Common myeloid progenitor, CD34-positive (primary cell): ENCODE measurements around the gene C8B.

Source experiments
- CTCF ChIA-PET: fragments of 350-600 bp; sonication (Branson Sonifier 250); formaldehyde crosslinking; loops from one replicate; lab custom pipeline; 2021; ENCODE audit warnings: antibody characterized with exemption; lab: Charles Lee
- POLR2A ChIA-PET: fragments of 350-600 bp; sonication (Branson Sonifier 250); formaldehyde crosslinking; loops from one replicate; lab custom pipeline; 2021; ENCODE audit warnings: antibody characterized with exemption; lab: Charles Lee
- DNase-seq, 3 donors: peaks; one replicate each; pipeline versions ENCODE4 v3.0.0 to v3.0.0-alpha.2; 2013
- H3K27ac ChIP-seq, 2 experiments: 1 replicate in 1 of 2; 2 replicates in 1 of 2; pipeline ENCODE4 v1.7.0; 2013; ENCODE audit warnings: inconsistent platforms in 2 of 2, low read length in 2 of 2, mild to moderate bottlenecking in 2 of 2, low read depth in 1 of 2, moderate library complexity in 1 of 2; ENCODE audit not compliant: severe bottlenecking in 2 of 2, insufficient read depth in 1 of 2, poor library complexity in 1 of 2
- H3K27me3 ChIP-seq, 5 experiments: replicated peaks in 2 of 5; 1 replicate in 3 of 5; 2 replicates in 2 of 5; pipeline versions ENCODE4 v1.6.1 to v1.7.0; 2013; ENCODE audit warnings: low read length in 4 of 5, mild to moderate bottlenecking in 2 of 5, moderate library complexity in 2 of 5, inconsistent platforms in 1 of 5; ENCODE audit not compliant: insufficient read depth in 5 of 5, control insufficient read depth in 4 of 5
- H3K36me3 ChIP-seq, 4 experiments: 1 replicate in 2 of 4; 2 replicates in 2 of 4; pipeline versions ENCODE4 v1.6.1 to v1.7.0; 2013; ENCODE audit warnings: low read length in 3 of 4, control low read depth in 1 of 4, mild to moderate bottlenecking in 1 of 4; ENCODE audit not compliant: control insufficient read depth in 4 of 4, insufficient read depth in 4 of 4
- H3K4me1 ChIP-seq, 4 experiments: 1 replicate in 3 of 4; 2 replicates in 1 of 4; pipeline versions ENCODE4 v1.6.1 to v1.7.1; 2013; ENCODE audit warnings: low read length in 3 of 4, mild to moderate bottlenecking in 3 of 4, control low read depth in 1 of 4, inconsistent platforms in 1 of 4, moderate library complexity in 1 of 4; ENCODE audit not compliant: control insufficient read depth in 4 of 4, insufficient read depth in 4 of 4; ENCODE audit errors: control extremely low read depth in 1 of 4
- H3K4me3 ChIP-seq, 7 experiments: 1 replicate in 4 of 7; 2 replicates in 3 of 7; pipeline versions ENCODE4 v1.5.1 to v1.7.0; 2013; ENCODE audit warnings: mild to moderate bottlenecking in 7 of 7, low read length in 6 of 7, moderate library complexity in 6 of 7, inconsistent platforms in 2 of 7, low read depth in 2 of 7, control low read depth in 1 of 7; ENCODE audit not compliant: insufficient read depth in 4 of 7, control insufficient read depth in 1 of 7; ENCODE audit errors: extremely low read depth in 1 of 7
- H3K9me3 ChIP-seq, 5 experiments: 1 replicate in 4 of 5; 2 replicates in 1 of 5; pipeline versions ENCODE4 v1.6.1 to v1.7.1; 2013; ENCODE audit warnings: low read length in 4 of 5, mild to moderate bottlenecking in 2 of 5, inconsistent platforms in 1 of 5, low read depth in 1 of 5, moderate library complexity in 1 of 5; ENCODE audit not compliant: control insufficient read depth in 4 of 5, insufficient read depth in 2 of 5; ENCODE audit errors: control extremely low read depth in 1 of 5
- WGBS: methylation state at CpG from one replicate; pipeline ENCODE4 v1.1.5; 2013; ENCODE audit not compliant: insufficient coverage; 5-methylcytosine and 5-hydroxymethylcytosine counted together

The C8B gene

DNA sequence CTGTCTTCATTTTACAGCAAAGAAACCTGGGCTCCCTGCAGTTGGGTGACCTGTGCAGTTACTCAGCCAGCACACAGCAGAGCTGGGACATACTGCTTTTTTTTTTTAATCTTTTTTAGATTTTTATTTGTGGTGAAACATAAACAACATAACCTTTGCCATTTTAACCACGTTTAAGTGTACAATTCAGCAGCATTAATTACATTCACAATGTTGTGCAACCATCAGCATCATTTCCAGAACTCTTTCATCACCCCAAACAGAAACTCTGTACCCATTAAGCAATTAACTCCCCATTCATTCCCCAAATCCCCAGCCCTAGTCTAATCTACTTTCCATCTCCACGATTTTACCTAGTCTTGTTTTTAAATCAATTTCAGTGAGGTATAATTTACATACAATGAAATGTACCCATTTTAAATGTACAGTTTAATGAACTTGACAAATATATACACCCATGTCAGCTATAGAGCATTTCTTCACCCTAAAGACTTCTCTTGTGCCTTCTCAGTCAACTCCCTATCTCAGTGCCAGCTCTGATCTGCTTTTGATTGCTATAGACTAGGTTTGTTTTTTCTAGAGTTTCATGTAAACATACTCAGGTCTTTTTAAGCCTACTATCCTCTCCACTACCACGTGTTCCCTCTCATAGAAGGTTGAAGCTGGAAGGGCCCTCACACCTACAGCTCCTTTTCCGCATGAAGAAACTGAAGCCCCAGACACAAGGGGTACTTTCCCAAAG lies 37.8 kb upstream of the C8B start:
- no peaks in the 10 kb centered on the region for H3K27me3 ChIP-seq
- H3K9me3 ChIP-seq = no peaks in the 10 kb centered on the region
- ChIA-PET CTCF (no interaction called here), POLR2A (interaction anchor here (1.0 kb wide), 1 partner anchor 20 kb away, joined by 4 read pairs; no protein-coding TSS in a partner anchor)
- H3K4me3 ChIP-seq = no peak overlapping the region
- no peaks in the 10 kb centered on the region for H3K4me1 ChIP-seq
- DNase-seq = no peak
- no peaks in the 10 kb centered on the region for H3K36me3 ChIP-seq
- no peak overlapping the region for H3K27ac ChIP-seq
- WGBS = 94% methylated on average over 3 of the region's 4 CpGs

DNA sequence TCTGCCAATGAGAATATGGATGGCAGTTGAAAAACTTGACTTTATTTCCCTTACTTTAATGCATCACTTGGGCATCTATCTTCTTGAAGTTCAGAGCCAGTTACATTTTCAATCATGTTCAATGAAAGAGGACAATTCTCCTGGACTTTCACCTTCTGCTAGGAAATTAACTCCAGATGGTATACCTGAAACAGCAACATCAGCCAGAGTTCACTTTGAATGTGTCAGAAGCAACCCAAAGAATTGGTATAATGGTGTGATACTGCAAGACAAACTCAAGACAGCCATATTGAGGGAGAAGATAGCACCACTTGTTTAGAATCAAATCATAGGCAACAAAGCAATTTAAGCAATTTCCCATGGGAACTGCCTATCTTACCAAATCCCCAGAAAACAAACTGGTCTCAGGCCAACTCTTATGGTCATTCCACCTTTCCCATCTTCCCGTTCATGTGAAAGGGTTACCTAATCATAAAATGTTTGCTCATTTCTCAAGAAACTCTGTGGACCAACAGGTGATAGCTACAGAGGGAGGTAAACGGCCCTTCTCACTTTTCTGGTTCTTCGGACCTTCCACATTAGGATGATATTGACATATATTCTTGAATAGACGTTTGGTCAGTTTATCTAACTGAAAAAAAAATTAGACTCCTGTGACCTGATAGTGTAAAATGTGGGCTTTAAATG lies 29.7 kb upstream of the C8B start:
- Histone ChIP-seq H3K27me3 (peaks cover 0 to 2% (median 0%) of the 10 kb centered on the region in 5 experiments), H3K36me3 (no peaks in the 10 kb centered on the region), H3K4me3 (no peak overlapping the region), H3K4me1 (no peaks in the 10 kb centered on the region), H3K9me3 (peaks cover 0 to 1% (median 0%) of the 10 kb centered on the region in 5 experiments), H3K27ac (no peak overlapping the region)
- POLR2A ChIA-PET = no interaction called here
- no CpG with 5 or more reads among the region's 4 CpGs for WGBS
- no peak for DNase-seq
- CTCF ChIA-PET = no interaction called here

DNA sequence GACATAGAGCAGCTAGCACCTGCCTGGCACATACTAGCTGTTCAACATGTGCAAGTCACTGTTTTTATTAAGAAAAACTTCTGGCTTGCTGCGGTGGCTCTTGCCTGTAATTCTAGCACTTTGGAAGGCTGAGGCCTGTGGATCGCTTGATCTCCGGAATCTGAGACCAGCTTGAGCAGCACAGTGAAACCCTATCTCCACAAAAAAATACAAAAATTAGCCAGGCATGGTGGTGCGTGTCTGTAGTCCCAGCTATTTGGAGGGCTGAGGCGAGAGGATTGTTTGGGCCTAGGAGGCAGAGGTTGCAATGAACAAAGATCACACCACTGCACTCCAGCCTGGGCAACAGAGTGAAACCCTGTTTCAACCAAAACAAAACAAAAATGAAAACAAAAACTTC lies 27.7 kb upstream of the C8B start:
- DNase-seq = no peak
- no peaks in the 10 kb centered on the region for H3K4me1 ChIP-seq
- 98% methylated on average over 5 of the region's 5 CpGs for WGBS
- CTCF ChIA-PET = no interaction called here
- no peaks in the 10 kb centered on the region for H3K36me3 ChIP-seq
- peaks cover 0 to 1% (median 0%) of the 10 kb centered on the region in 5 experiments for H3K9me3 ChIP-seq
- no peak overlapping the region for H3K4me3 ChIP-seq
- H3K27me3 ChIP-seq = peaks cover 0 to 2% (median 0%) of the 10 kb centered on the region in 5 experiments
- no peak overlapping the region for H3K27ac ChIP-seq
- POLR2A ChIA-PET = no interaction called here

DNA sequence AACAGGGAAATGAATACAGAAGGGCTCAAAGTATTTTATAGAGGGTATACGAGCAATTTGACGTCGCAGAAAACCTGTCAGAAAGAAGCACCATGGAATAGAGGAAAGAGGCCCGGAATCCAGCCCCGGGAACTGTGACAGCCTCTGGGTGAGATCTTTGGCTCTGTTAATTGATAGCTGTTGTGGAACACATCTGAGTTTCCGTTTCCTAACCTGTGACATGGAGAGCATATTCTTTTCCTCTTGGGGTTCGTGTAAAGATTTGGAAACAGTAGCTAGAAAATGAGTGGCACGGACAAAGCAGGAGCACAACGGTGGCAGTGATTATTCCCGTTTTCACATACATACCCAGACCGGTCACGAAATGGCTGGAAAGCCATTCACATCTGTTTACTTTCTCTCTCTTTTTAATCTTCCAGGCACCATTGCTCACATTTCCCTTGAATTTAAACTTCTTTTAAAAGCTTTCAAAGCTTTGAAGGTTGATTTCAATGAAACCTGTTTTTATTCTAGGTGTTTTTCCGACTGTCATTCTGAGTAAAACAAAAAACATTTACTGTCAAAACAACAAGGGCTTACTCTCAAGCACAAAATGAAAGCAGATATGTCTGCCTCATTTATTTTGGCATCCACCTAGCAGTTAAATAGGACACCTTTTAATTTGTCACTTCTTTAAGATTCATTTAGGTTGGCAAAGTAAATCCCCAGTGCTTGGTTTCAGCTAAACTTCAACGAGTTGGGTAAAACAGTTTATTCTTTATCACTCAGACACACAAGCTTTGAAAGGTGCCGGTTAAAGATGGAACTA lies 26.7 kb upstream of the C8B start:
- Histone ChIP-seq H3K27me3 (peaks cover 0 to 2% (median 0%) of the 10 kb centered on the region in 5 experiments), H3K4me1 (no peaks in the 10 kb centered on the region), H3K9me3 (peaks cover 0 to 1% (median 0%) of the 10 kb centered on the region in 5 experiments), H3K36me3 (no peaks in the 10 kb centered on the region), H3K27ac (no peak overlapping the region), H3K4me3 (no peak overlapping the region)
- ChIA-PET CTCF (no interaction called here), POLR2A (no interaction called here)
- 96% methylated on average over 13 of the region's 15 CpGs for WGBS
- no peak for DNase-seq

DNA sequence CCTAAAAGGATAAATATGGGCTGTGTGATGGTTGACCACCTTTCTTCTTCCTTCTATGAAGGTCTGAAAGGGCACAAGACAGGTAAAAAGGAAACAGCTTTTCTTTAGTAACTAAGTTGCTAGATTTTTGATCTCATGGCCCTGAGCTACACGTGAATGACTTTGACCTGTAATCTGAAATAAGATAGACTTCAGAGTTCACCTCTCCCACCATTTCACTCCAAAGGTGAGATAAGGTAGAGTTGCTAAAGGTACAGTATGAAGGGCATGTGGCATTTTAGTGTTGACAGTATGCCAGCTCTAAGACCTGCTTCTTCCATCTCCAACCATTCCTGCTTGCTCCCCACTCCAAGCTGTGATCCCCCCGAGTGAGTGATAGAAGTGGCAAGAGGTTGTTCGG lies 25.8 kb upstream of the C8B start:
- POLR2A ChIA-PET = no interaction called here
- H3K36me3 ChIP-seq = no peaks in the 10 kb centered on the region
- WGBS = 100% methylated on average over 1 of the region's 3 CpGs
- H3K27ac ChIP-seq = no peak overlapping the region
- DNase-seq = no peak
- no peak overlapping the region for H3K4me3 ChIP-seq
- H3K27me3 ChIP-seq = peaks cover 0 to 2% (median 0%) of the 10 kb centered on the region in 5 experiments
- H3K4me1 ChIP-seq = no peaks in the 10 kb centered on the region
- peaks cover 0 to 1% (median 0%) of the 10 kb centered on the region in 5 experiments for H3K9me3 ChIP-seq
- CTCF ChIA-PET = no interaction called here

DNA sequence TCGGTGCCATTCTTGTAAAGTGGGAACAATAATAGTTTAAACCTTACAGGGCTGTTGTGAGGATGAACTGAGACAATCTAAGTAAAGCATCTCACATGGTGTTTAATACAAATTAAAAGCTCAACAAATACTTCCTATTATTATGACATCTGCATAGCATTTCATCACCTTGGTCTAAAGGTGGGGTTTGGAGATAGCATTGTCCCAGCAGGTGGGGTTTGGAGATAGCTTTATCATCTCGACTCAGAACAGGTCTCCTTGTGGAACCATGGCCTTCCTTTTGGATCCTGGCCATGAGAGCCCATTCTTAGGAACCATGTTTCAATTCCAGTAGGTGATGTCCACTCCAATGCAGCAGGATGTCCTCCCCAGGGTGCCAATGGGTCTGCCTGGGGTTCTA lies 20.6 kb upstream of the C8B start:
- Histone ChIP-seq H3K27me3 (peaks cover 0 to 5% (median 0%) of the 10 kb centered on the region in 5 experiments), H3K4me1 (no peaks in the 10 kb centered on the region), H3K27ac (no peak overlapping the region), H3K4me3 (no peak overlapping the region), H3K36me3 (no peaks in the 10 kb centered on the region), H3K9me3 (peaks cover 0 to 1% (median 0%) of the 10 kb centered on the region in 5 experiments)
- POLR2A ChIA-PET = no interaction called here
- WGBS = 100% methylated on average over 1 of the region's 2 CpGs
- CTCF ChIA-PET = no interaction called here
- no peak for DNase-seq
